Mucosa of stomach (tissue), 1 donor: ENCODE results near the gene ADK.
"Not testable (repeated sequence)": the region's sequence is repeated elsewhere in the genome, so short reads cannot be mapped to it uniquely, and the experiment has no call there.

Experiments used
- H3K27me3 ChIP-seq: one replicate; pipeline ENCODE4 v1.7.0; 2013; ENCODE audit warnings: mild to moderate bottlenecking, low read length; ENCODE audit not compliant: control insufficient read depth, insufficient read depth
- H3K36me3 ChIP-seq: one replicate; pipeline ENCODE4 v1.7.0; 2013; ENCODE audit warnings: low read length; ENCODE audit not compliant: control insufficient read depth, insufficient read depth
- H3K4me1 ChIP-seq: one replicate; pipeline ENCODE4 v1.7.0; 2013; ENCODE audit warnings: mild to moderate bottlenecking, low read length; ENCODE audit not compliant: control insufficient read depth, insufficient read depth
- H3K4me3 ChIP-seq: one replicate; pipeline ENCODE4 v1.7.0; 2013; ENCODE audit warnings: low read length
- H3K9ac ChIP-seq: one replicate; pipeline ENCODE4 v1.7.0; 2013; ENCODE audit warnings: mild to moderate bottlenecking, low read length, moderate library complexity
- H3K9me3 ChIP-seq: one replicate; pipeline ENCODE4 v1.7.0; 2013; ENCODE audit warnings: mild to moderate bottlenecking, low read length, moderate library complexity; ENCODE audit not compliant: control insufficient read depth
- donor health status: Pancreatic carcinoma.

ADK gene

GRCh38 chr10:74453169-74453568 lies 302.1 kb downstream of the ADK start:
- Histone ChIP-seq H3K9ac (no peak overlapping the region), H3K36me3 (no peaks in the 10 kb centered on the region), H3K4me1 (no peaks in the 10 kb centered on the region), H3K4me3 (no peak overlapping the region), H3K9me3 (no peaks in the 10 kb centered on the region), H3K27me3 (no peaks in the 10 kb centered on the region)

GRCh38 chr10:74457478-74457877 lies 306.5 kb downstream of the ADK start:
- not testable (repeated sequence) for H3K9ac ChIP-seq, H3K4me1 ChIP-seq, H3K4me3 ChIP-seq, H3K27me3 ChIP-seq, H3K9me3 ChIP-seq, H3K36me3 ChIP-seq

GRCh38 chr10:74460812-74461211 lies 309.8 kb downstream of the ADK start:
- Histone ChIP-seq H3K36me3 (no peaks in the 10 kb centered on the region), H3K27me3 (no peaks in the 10 kb centered on the region), H3K4me3 (no peak overlapping the region), H3K4me1 (no peaks in the 10 kb centered on the region), H3K9me3 (no peaks in the 10 kb centered on the region), H3K9ac (no peak overlapping the region)

- H3K27me3 ChIP-seq = no peaks in the 10 kb centered on the region
- no peak overlapping the region for H3K9ac ChIP-seq
- H3K9me3 ChIP-seq = no peaks in the 10 kb centered on the region
- H3K4me1 ChIP-seq = no peaks in the 10 kb centered on the region
- H3K36me3 ChIP-seq = no peaks in the 10 kb centered on the region
- no peak overlapping the region for H3K4me3 ChIP-seq
Measured at GRCh38 chr10:74474022-74474713, 323.1 kb downstream of the ADK start.

GRCh38 chr10:74476162-74476706 lies 325.2 kb downstream of the ADK start:
- not testable (repeated sequence) for H3K4me3 ChIP-seq, H3K9me3 ChIP-seq, H3K4me1 ChIP-seq, H3K9ac ChIP-seq, H3K27me3 ChIP-seq, H3K36me3 ChIP-seq

- Histone ChIP-seq H3K27me3 (no peaks in the 10 kb centered on the region), H3K4me1 (no peaks in the 10 kb centered on the region), H3K9ac (no peak overlapping the region), H3K9me3 (no peaks in the 10 kb centered on the region), H3K36me3 (no peaks in the 10 kb centered on the region), H3K4me3 (no peak overlapping the region)
Measured at GRCh38 chr10:74480778-74481177, 329.8 kb downstream of the ADK start.

GRCh38 chr10:74483356-74483755 lies 332.3 kb downstream of the ADK start:
- Histone ChIP-seq H3K4me3 (no peak overlapping the region), H3K9ac (no peak overlapping the region), H3K4me1 (no peaks in the 10 kb centered on the region), H3K27me3 (no peaks in the 10 kb centered on the region), H3K9me3 (no peaks in the 10 kb centered on the region), H3K36me3 (no peaks in the 10 kb centered on the region)

- H3K9me3 ChIP-seq = no peaks in the 10 kb centered on the region
- no peaks in the 10 kb centered on the region for H3K36me3 ChIP-seq
- H3K4me3 ChIP-seq = no peak overlapping the region
- no peaks in the 10 kb centered on the region for H3K27me3 ChIP-seq
- H3K4me1 ChIP-seq = no peaks in the 10 kb centered on the region
- H3K9ac ChIP-seq = no peak overlapping the region
Measured at GRCh38 chr10:74485283-74485682, 334.3 kb downstream of the ADK start.

GRCh38 chr10:74486659-74487058 lies 335.6 kb downstream of the ADK start:
- Histone ChIP-seq H3K4me1 (no peaks in the 10 kb centered on the region), H3K27me3 (no peaks in the 10 kb centered on the region), H3K9me3 (no peaks in the 10 kb centered on the region), H3K36me3 (no peaks in the 10 kb centered on the region), H3K4me3 (no peak overlapping the region), H3K9ac (no peak overlapping the region)

GRCh38 chr10:74488907-74489306 lies 337.9 kb downstream of the ADK start:
- Histone ChIP-seq H3K4me3 (no peak overlapping the region), H3K9ac (no peak overlapping the region), H3K9me3 (no peaks in the 10 kb centered on the region), H3K27me3 (no peaks in the 10 kb centered on the region), H3K4me1 (no peaks in the 10 kb centered on the region), H3K36me3 (no peaks in the 10 kb centered on the region)

GRCh38 chr10:74490551-74490950 lies 339.5 kb downstream of the ADK start:
- Histone ChIP-seq H3K4me1 (no peaks in the 10 kb centered on the region), H3K4me3 (no peak overlapping the region), H3K36me3 (no peaks in the 10 kb centered on the region), H3K9ac (no peak overlapping the region), H3K9me3 (no peaks in the 10 kb centered on the region), H3K27me3 (no peaks in the 10 kb centered on the region)

GRCh38 chr10:74491014-74491413 lies 340.0 kb downstream of the ADK start:
- H3K27me3 ChIP-seq = no peaks in the 10 kb centered on the region
- no peak overlapping the region for H3K9ac ChIP-seq
- no peak overlapping the region for H3K4me3 ChIP-seq
- no peaks in the 10 kb centered on the region for H3K36me3 ChIP-seq
- no peaks in the 10 kb centered on the region for H3K9me3 ChIP-seq
- no peaks in the 10 kb centered on the region for H3K4me1 ChIP-seq

GRCh38 chr10:74496276-74496675 lies 345.3 kb downstream of the ADK start:
- H3K9me3 ChIP-seq, H3K36me3 ChIP-seq, H3K4me3 ChIP-seq, H3K27me3 ChIP-seq, H3K4me1 ChIP-seq, H3K9ac ChIP-seq: not testable (repeated sequence)
